ENCODE data around the gene HES1. TPM values are rescaled to one million over a fixed set of nuclear protein-coding genes. Genes with fewer than 3 reads are reported as not detected.

The HES1 gene
- total and polyA plus RNA-seq, 9 of the 15 experiments (the other 6 are each of a cell fraction or from before 2014, with no cell fraction given): 3.4 to 37.0 (median 19.3) TPM

DNA sequence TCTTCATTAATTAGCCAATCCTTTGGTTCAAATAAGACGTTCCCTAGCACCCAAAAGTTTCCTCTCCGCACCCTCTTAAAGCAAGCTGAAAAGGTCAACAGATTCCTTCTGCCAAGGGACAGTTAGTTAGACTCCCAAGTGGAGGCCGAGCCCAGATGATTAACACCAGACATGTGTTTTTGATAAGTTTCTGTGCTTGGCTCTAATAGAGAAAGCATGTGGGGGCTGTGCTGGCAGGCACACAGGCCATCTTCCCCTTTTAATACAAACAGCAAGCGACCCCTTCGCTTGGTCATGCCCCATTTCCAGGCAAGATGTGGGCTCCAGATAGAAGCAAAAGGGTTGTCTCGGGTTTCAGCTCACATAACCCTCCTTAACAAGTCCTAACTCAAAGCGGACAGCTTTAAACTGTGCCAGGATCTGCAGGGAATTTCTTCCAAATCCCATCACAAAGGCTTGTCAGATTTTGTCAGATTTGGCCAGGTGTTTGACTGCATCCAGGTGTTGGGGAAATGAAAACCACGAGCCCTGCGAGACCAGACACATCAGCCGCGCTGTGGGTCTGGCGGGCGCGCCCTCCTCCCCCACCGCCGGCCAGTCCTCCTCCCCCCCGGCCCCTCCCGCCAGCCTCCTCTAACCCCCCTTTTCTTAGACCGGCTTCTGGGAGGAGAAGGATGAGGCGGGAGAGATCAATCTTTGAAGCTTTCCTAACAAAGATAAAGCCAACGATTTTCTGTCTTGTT is 3.3 kb downstream of the HES1 start (continued):
- TF ChIP-seq, protein P1, sequence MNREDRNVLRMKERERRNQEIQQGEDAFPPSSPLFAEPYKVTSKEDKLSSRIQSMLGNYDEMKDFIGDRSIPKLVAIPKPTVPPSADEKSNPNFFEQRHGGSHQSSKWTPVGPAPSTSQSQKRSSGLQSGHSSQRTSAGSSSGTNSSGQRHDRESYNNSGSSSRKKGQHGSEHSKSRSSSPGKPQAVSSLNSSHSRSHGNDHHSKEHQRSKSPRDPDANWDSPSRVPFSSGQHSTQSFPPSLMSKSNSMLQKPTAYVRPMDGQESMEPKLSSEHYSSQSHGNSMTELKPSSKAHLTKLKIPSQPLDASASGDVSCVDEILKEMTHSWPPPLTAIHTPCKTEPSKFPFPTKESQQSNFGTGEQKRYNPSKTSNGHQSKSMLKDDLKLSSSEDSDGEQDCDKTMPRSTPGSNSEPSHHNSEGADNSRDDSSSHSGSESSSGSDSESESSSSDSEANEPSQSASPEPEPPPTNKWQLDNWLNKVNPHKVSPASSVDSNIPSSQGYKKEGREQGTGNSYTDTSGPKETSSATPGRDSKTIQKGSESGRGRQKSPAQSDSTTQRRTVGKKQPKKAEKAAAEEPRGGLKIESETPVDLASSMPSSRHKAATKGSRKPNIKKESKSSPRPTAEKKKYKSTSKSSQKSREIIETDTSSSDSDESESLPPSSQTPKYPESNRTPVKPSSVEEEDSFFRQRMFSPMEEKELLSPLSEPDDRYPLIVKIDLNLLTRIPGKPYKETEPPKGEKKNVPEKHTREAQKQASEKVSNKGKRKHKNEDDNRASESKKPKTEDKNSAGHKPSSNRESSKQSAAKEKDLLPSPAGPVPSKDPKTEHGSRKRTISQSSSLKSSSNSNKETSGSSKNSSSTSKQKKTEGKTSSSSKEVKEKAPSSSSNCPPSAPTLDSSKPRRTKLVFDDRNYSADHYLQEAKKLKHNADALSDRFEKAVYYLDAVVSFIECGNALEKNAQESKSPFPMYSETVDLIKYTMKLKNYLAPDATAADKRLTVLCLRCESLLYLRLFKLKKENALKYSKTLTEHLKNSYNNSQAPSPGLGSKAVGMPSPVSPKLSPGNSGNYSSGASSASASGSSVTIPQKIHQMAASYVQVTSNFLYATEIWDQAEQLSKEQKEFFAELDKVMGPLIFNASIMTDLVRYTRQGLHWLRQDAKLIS (CRISPR knock-in tag; IDR thresholded peaks at IDR 0.05): 0 out of 2 replicates have a peak, but pooled peaks have one; percentile 3
- no peak for TF ChIP-seq EWSR1 (IDR thresholded peaks at IDR 0.05; ENCODE audit: borderline replicate concordance, low read depth, partially characterized antibody)
- peak; percentile 54 for TF ChIP-seq ARID1B (IDR thresholded peaks at IDR 0.05)
- TF ChIP-seq ZEB2 (IDR thresholded peaks at IDR 0.05): peak; percentile 84
- TF ChIP-seq MAZ (CRISPR knock-in tag; conservative IDR thresholded peaks at IDR 0.05 in 1 of 2, IDR thresholded peaks at IDR 0.05 in 1 of 2): peak; percentile 63 to 76; a peak in 3 of 4 replicates
- TF ChIP-seq CXXC5 (CRISPR knock-in tag; IDR thresholded peaks at IDR 0.05): 0 out of 2 replicates have a peak, but pooled peaks have one; percentile 50
- peak; percentile 5; the same call in 1 of the 2 replicates for TF ChIP-seq KLF16 (IDR thresholded peaks at IDR 0.05)
- TF ChIP-seq, protein P2, sequence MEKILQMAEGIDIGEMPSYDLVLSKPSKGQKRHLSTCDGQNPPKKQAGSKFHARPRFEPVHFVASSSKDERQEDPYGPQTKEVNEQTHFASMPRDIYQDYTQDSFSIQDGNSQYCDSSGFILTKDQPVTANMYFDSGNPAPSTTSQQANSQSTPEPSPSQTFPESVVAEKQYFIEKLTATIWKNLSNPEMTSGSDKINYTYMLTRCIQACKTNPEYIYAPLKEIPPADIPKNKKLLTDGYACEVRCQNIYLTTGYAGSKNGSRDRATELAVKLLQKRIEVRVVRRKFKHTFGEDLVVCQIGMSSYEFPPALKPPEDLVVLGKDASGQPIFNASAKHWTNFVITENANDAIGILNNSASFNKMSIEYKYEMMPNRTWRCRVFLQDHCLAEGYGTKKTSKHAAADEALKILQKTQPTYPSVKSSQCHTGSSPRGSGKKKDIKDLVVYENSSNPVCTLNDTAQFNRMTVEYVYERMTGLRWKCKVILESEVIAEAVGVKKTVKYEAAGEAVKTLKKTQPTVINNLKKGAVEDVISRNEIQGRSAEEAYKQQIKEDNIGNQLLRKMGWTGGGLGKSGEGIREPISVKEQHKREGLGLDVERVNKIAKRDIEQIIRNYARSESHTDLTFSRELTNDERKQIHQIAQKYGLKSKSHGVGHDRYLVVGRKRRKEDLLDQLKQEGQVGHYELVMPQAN (IDR thresholded peaks at IDR 0.05; ENCODE audit: borderline replicate concordance): 0 out of 2 replicates have a peak, but pooled peaks have one; percentile 23
- TF ChIP-seq POLR2AphosphoS2 (IDR thresholded peaks at IDR 0.05; ENCODE audit: low read length): peak; percentile 91
- peak; percentile 54 for TF ChIP-seq DPF2 (IDR thresholded peaks at IDR 0.05)
- TF ChIP-seq, protein P3, sequence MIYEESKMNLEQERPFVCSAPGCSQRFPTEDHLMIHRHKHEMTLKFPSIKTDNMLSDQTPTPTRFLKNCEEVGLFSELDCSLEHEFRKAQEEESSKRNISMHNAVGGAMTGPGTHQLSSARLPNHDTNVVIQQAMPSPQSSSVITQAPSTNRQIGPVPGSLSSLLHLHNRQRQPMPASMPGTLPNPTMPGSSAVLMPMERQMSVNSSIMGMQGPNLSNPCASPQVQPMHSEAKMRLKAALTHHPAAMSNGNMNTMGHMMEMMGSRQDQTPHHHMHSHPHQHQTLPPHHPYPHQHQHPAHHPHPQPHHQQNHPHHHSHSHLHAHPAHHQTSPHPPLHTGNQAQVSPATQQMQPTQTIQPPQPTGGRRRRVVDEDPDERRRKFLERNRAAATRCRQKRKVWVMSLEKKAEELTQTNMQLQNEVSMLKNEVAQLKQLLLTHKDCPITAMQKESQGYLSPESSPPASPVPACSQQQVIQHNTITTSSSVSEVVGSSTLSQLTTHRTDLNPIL (CRISPR knock-in tag; IDR thresholded peaks at IDR 0.05): peak; percentile 28; the same call in 1 of the 2 replicates
- TF ChIP-seq HNRNPH1 (optimal IDR thresholded peaks at IDR 0.05; ENCODE audit: low read depth, low read length): no peak
- TF ChIP-seq DACH1 (IDR thresholded peaks at IDR 0.05; ENCODE audit: partially characterized antibody): peak; percentile 73
- TF ChIP-seq, protein P4, sequence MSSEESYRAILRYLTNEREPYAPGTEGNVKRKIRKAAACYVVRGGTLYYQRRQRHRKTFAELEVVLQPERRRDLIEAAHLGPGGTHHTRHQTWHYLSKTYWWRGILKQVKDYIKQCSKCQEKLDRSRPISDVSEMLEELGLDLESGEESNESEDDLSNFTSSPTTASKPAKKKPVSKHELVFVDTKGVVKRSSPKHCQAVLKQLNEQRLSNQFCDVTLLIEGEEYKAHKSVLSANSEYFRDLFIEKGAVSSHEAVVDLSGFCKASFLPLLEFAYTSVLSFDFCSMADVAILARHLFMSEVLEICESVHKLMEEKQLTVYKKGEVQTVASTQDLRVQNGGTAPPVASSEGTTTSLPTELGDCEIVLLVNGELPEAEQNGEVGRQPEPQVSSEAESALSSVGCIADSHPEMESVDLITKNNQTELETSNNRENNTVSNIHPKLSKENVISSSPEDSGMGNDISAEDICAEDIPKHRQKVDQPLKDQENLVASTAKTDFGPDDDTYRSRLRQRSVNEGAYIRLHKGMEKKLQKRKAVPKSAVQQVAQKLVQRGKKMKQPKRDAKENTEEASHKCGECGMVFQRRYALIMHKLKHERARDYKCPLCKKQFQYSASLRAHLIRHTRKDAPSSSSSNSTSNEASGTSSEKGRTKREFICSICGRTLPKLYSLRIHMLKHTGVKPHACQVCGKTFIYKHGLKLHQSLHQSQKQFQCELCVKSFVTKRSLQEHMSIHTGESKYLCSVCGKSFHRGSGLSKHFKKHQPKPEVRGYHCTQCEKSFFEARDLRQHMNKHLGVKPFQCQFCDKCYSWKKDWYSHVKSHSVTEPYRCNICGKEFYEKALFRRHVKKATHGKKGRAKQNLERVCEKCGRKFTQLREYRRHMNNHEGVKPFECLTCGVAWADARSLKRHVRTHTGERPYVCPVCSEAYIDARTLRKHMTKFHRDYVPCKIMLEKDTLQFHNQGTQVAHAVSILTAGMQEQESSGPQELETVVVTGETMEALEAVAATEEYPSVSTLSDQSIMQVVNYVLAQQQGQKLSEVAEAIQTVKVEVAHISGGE (CRISPR knock-in tag; IDR thresholded peaks at IDR 0.05): peak in 1 of 3 experiments; percentile 38; a peak in 1 of 6 replicates
- peak; percentile 27; the same call in 1 of the 2 replicates for TF ChIP-seq SOX6 (IDR thresholded peaks at IDR 0.05)
